HEK293T (cell line): ENCODE data around the gene FADS1.

Source experiments
- BHLHE40 ChIP-seq: fragments of 450-650 bp; IDR thresholded peaks from 2 replicates; pipeline ENCODE4 v1.6.1; 2016; ENCODE audit warnings: mild to moderate bottlenecking, moderate library complexity, borderline replicate concordance
- FOXK2 ChIP-seq: fragments of 450-650 bp; IDR thresholded peaks from 2 replicates; pipeline ENCODE4 v1.6.1; 2016; ENCODE audit warnings: mild to moderate bottlenecking
- FOXM1 ChIP-seq: fragments of 450-650 bp; IDR thresholded peaks from 2 replicates; pipeline ENCODE4 v1.6.1; 2017; ENCODE audit warnings: mild to moderate bottlenecking, borderline replicate concordance
- PKNOX1 ChIP-seq: fragments of 450-650 bp; IDR thresholded peaks from 2 replicates; pipeline ENCODE4 v1.6.1; 2016
- SP1 ChIP-seq: fragments of 450-650 bp; IDR thresholded peaks from 2 replicates; pipeline ENCODE4 v1.6.1; 2017
- ZNF384 ChIP-seq: fragments of 450-650 bp; IDR thresholded peaks from 2 replicates; pipeline ENCODE4 v1.6.1; 2016

- TF ChIP-seq SP1 = no peak
- no peak for TF ChIP-seq ZNF384
- no peak for TF ChIP-seq BHLHE40
- no peak for TF ChIP-seq PKNOX1
- no peak for TF ChIP-seq FOXK2
- no peak for TF ChIP-seq FOXM1
These were observed 16.7 kb upstream of the FADS1 start for GRCh38 chr11:61833471-61833870.
